Hematopoietic multipotent progenitor cell treated with erythropoietin and hydrocortisone succinate and interleukin-3 and kit ligand, for 4 days (in vitro differentiated cells): ENCODE measurements around the gene RBMY1D.
"Not testable (repeated sequence)": the region's sequence is repeated elsewhere in the genome, so short reads cannot be mapped to it uniquely, and the experiment has no call there.

Source experiments
- DNase-seq: peaks from one replicate; pipeline ENCODE4 v3.0.0-alpha.2; 2015

The RBMY1D gene

DNA sequence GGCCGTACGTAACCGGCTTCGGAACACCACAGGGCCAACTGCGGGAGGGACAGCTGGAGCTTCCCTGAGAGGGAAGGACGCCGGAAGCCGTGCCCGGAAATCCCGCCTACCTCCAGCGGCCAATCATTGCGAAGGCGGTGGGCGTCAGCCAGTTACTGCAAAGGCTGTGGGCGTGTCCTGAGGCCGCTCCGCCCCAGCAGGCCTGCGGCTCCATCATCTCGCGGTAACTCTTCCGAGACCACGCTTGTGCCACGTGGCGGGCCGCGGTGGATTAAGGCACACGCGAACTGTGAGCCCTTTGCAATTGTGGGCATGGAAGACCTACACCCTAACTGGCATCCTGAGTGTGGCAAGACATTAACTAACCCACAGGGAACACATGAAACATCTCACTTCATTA lies at the start of gene RBMY1D:
Gene RBMY1D, minus strand, starts transcription at position 101 of the 400 bp plus-strand sequence. CDS start 2,013 bp downstream, outside the sequence.
- not testable (repeated sequence) for DNase-seq

DNA sequence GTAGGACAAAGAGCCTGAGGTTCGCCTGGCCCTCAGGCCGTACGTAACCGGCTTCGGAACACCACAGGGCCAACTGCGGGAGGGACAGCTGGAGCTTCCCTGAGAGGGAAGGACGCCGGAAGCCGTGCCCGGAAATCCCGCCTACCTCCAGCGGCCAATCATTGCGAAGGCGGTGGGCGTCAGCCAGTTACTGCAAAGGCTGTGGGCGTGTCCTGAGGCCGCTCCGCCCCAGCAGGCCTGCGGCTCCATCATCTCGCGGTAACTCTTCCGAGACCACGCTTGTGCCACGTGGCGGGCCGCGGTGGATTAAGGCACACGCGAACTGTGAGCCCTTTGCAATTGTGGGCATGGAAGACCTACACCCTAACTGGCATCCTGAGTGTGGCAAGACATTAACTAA lies 23.6 kb upstream of the RBMY1D start, which contains the start of gene RBMY1E:
Gene RBMY1E, minus strand, starts transcription at position 101 of the 400 bp plus-strand sequence. CDS start 1,978 bp downstream, outside the sequence.
- DNase-seq, result not testable (repeated sequence)

DNA sequence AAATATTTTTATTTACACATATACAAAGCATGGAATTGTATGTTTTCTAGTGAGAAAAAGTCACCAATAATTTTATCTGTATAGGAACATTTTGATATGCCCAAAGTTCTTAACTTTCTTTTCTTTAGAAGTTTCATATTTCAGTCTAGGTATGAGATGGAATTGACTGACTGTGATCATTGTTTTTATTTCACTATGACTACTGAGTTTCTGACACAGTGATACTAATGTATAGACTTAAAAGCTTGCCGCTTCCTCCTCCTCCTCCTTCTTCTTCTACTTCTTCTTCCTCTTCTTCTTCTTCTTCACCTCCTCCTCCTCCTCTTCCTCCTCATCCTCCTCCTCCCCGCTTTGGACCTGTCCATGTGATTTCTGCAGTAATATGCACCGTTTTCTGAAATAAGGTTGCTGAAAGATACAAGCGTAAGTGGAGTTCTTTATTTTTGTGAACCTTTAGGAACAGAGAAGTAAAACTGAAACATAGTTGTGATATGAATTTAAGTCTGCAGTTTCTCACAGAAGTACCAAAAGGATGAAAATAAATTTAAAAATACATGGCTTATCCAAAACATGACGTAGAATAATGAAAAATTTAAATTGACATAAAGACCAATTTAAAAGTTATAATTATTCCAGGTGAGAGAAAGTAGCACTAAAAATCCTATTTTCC lies 24.8 kb downstream of the RBMY1D start:
- DNase-seq, result not testable (repeated sequence)

DNA sequence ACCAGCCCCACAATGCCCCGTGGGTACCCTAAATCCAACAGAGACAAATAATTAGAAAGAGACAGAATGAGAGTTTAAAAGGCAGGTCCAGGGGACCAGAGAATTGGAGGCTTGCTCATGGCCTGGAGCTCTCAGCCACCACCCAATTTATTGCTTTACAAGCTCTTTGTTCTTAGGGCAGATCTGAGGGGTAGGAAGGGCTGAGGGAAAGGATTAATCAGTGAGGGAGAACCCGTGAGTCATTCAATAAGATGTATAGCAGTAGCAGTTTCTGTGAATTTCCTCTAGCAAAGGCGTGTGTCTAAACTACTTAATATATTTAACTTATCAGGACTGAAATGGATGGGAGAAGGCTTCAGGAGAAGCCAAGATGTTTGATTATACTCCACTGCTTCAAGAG lies 48.8 kb downstream of the RBMY1D start:
- DNase-seq, result no peak

DNA sequence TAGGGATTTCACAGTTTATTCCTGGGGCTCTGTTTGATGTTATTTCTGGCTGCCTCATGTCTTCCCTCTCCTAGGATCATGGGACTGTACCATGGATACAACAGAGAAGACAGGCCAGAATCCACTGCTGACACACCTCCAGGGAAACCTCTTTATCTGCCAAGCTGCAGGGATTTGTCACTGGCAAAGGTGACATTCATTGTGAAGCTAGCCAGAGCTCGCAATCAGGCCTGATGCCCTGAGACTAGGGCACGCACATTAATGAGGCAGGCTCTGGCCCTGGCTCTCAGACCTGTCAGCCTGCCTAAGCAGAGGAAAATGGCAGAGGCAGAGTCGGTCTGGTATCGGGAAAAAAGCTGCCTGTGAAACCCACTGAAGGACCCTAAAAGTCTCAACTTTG lies 52.2 kb downstream of the RBMY1D start:
- no peak for DNase-seq

DNA sequence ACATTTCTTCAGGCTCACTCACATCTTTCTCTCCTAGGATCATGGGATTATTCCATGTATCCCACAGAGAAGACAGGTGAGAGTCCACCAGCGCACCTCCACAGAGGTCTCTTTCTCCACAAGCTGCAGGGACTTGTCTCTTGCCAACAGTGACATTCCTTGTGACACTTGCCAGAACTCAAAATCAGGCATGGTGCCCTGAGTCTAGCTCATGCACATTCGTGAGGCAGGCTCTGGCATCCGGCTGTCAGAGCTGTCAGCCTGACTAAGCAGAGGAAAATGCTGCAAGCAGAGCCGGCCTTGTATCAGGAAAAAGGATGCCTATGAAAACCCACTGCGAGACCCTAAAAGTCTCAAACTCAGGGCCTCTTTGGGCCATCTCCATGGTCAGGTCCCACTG lies 54.8 kb downstream of the RBMY1D start:
- no peak for DNase-seq

DNA sequence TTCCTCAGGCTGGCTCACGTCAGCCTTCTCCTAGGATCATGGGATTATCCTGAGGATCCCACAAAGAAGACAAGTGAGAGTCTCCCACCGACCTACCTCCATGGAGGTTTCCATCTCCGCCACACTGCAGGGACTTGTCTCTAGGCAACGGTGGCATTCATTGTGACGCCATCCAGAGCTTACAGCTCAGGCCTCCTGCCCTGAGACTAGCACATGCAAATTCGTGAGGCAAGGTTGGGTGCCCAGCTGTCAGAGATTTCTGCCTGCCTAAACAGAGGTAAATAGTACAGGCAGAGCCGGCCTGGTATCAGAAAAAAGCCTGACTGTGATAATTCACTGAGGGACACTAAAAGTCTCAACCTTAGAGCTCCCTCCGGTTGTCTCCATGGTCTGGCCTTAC lies 58.0 kb downstream of the RBMY1D start:
- DNase-seq, result no peak

DNA sequence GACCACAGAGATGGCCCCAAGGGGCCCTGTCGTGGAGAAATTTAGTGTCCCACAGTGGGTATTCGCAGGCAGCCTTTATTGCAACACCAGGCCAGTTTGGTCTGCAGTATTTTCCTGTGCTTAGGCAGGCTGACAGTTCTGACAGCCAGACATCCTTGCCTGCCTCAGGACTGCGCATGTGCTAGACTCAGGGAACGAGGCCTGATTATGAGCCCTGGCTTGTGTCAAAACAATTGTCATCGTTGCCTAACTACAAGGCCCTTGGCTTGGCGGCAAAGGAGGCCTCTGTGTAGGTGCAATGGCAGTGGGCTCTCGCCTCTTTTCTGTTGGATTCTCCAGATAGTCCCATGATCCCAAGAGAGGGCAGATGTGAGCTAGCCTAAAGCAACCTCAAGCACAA lies 59.3 kb downstream of the RBMY1D start:
- DNase-seq, result no peak
